Medulla oblongata (tissue), 1 donor: ENCODE data around the gene TMEM131L.
"Not testable (repeated sequence)": the region's sequence is repeated elsewhere in the genome, so short reads cannot be mapped to it uniquely, and the experiment has no call there.

Experiments used
- DNase-seq: peaks from one replicate; pipeline ENCODE4 v3.0.0-alpha.2; 2015; ENCODE audit errors: extremely low spot score

TMEM131L gene

GRCh38 chr4:153447175-153447905, 18.8 kb upstream of the TMEM131L start:
- no peak for DNase-seq

- no peak for DNase-seq
Measured at GRCh38 chr4:153448003-153448731, 18.0 kb upstream of the TMEM131L start.

GRCh38 chr4:153449338-153449737, 16.8 kb upstream of the TMEM131L start:
- no peak for DNase-seq

- DNase-seq: no peak
Measured at GRCh38 chr4:153450544-153450917, 15.6 kb upstream of the TMEM131L start.

GRCh38 chr4:153451145-153451544, 15.0 kb upstream of the TMEM131L start:
- DNase-seq: not testable (repeated sequence)

- DNase-seq: no peak
Measured at GRCh38 chr4:153451911-153452657, 14.1 kb upstream of the TMEM131L start.

GRCh38 chr4:153452658-153453378, 13.3 kb upstream of the TMEM131L start:
- DNase-seq: no peak

GRCh38 chr4:153453402-153453801, 12.8 kb upstream of the TMEM131L start:
- DNase-seq: no peak

GRCh38 chr4:153458969-153459368, 7.2 kb upstream of the TMEM131L start:
- DNase-seq: no peak

- DNase-seq: not testable (repeated sequence)
Measured at GRCh38 chr4:153461549-153461948, 4.6 kb upstream of the TMEM131L start.

- no peak for DNase-seq
Measured at GRCh38 chr4:153464068-153464467, 2.1 kb upstream of the TMEM131L start.

- no peak for DNase-seq
Measured at GRCh38 chr4:153465140-153465539, 1.0 kb upstream of the TMEM131L start.

GRCh38 chr4:153465615-153466080, 512 bp upstream of the TMEM131L start:
- DNase-seq: no peak

GRCh38 chr4:153466949-153467896, 1.1 kb downstream of the TMEM131L start:
- no peak for DNase-seq

GRCh38 chr4:153467897-153468262, 1.7 kb downstream of the TMEM131L start:
- no peak for DNase-seq

GRCh38 chr4:153468587-153468986, 2.4 kb downstream of the TMEM131L start:
- no peak for DNase-seq

GRCh38 chr4:153469031-153469430, 2.9 kb downstream of the TMEM131L start:
- DNase-seq: no peak

- not testable (repeated sequence) for DNase-seq
Measured at GRCh38 chr4:153471071-153471697, 5.0 kb downstream of the TMEM131L start.

- no peak for DNase-seq
Measured at GRCh38 chr4:153471698-153472093, 5.5 kb downstream of the TMEM131L start.
